Astrocyte of the spinal cord (primary cell): ENCODE results near the gene GEMIN8.

Experiments
- DNase-seq: peaks from one replicate; pipeline ENCODE4 v3.0.0; 2011; ENCODE audit warnings: low read depth, low spot score
- H3K4me3 ChIP-seq: 2 replicates; pipeline ENCODE4 v1.5.1; 2011; ENCODE audit warnings: low read depth, mild to moderate bottlenecking, low read length, moderate library complexity
- in situ Hi-C: cut with HindIII; loops from 2 replicates; pipeline ENCODE4 v1.10.0; 2017; ENCODE audit warnings: low sequenced_read_pairs
- TF ChIP-seq, protein P1 (sequence below): IDR thresholded peaks from 2 replicates; pipeline ENCODE4 v1.5.1; 2012; ENCODE audit warnings: low read depth, mild to moderate bottlenecking, low read length, inconsistent platforms

Gene GEMIN8, protein sequence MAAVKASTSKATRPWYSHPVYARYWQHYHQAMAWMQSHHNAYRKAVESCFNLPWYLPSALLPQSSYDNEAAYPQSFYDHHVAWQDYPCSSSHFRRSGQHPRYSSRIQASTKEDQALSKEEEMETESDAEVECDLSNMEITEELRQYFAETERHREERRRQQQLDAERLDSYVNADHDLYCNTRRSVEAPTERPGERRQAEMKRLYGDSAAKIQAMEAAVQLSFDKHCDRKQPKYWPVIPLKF

DNA sequence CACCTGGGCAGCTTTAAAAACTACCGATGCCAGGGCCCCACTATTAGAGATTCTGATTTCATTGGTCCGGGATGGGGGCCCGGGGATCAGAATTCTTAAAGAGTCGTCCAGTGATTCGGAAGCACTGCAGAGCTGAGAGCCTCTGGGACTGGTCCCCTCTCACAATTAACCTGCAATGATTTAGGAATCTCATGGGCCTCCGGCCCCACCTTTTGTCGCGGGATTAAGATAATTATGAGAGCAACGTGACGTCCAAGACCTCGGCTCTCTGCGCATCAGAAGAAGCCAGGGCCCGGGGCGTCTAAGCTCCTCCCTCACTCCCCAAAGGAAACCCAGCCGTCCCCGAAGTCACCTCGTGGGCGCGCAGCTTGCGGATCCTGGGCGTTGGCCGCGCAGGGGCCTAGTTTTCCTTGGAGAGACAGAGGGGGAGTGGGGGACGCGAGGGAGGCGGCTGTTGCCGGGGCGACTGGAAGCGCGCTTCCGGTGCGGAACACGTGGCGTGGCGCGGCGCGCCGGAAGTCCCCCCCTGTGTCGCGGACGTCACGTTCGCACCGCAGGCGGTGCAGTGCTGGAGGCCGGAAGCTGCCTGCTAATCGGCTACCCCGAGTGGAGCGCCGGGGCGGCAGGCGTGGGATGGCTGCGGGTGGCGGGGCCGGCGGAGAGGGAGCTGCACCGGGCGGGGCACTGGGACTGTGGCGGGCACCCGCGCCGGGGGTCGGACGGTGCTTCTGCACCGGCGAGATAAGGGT is at the start of gene GEMIN8:
Gene GEMIN8, minus strand, starts transcription at position 468 of the 749 bp plus-strand sequence. CDS start 8,414 bp downstream, outside the sequence.
- H3K4me3 ChIP-seq, result peak within 1 kb of the TSS; percentile 62
- TF ChIP-seq, protein P1, sequence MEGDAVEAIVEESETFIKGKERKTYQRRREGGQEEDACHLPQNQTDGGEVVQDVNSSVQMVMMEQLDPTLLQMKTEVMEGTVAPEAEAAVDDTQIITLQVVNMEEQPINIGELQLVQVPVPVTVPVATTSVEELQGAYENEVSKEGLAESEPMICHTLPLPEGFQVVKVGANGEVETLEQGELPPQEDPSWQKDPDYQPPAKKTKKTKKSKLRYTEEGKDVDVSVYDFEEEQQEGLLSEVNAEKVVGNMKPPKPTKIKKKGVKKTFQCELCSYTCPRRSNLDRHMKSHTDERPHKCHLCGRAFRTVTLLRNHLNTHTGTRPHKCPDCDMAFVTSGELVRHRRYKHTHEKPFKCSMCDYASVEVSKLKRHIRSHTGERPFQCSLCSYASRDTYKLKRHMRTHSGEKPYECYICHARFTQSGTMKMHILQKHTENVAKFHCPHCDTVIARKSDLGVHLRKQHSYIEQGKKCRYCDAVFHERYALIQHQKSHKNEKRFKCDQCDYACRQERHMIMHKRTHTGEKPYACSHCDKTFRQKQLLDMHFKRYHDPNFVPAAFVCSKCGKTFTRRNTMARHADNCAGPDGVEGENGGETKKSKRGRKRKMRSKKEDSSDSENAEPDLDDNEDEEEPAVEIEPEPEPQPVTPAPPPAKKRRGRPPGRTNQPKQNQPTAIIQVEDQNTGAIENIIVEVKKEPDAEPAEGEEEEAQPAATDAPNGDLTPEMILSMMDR, result no peak
- in situ Hi-C loops, result no loop called here
- DNase-seq, result peak; percentile 92

DNA sequence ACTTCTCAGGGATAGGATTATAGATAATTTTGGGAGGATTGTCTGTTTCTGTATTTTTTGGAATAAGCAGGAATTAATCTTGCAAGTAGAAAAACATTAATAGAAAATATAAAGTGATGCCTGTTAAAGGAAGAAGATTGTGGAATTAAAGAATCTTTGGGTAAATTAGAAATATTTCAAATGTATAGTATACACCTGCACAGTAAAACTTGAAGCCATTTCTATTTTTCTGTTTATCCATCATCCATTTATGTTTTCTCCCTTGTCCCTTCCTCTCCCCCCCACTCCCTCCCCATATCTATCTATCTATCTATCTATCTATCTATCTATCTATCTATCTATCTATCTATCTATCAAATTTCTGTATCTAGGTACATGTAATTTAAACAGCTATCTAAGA is 46.9 kb upstream of the GEMIN8 start:
- no peak for DNase-seq
- in situ Hi-C loops, result no loop called here
- H3K4me3 ChIP-seq, result no peak overlapping the region
- TF ChIP-seq, protein P1, result no peak

DNA sequence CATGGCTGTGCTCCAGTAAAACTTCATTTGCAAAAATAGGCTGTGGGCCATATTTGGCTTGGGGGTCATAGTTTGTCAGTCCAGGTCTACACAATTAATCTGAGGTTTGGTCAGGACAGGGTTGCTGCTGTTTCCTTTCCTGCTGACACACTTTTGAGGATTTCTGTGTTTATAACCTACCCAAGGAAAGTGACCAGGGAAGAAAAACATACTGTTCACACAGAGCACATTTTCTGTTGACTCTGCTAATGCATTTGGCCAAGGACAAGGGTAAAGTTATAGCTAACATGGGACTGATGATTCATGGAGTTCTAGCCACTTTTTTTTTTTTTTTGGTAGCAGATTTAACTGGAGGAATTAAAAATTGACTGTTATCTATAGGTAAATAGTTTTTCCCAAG is 43.9 kb upstream of the GEMIN8 start:
- peak; percentile 36 for DNase-seq
- H3K4me3 ChIP-seq, result no peak overlapping the region
- in situ Hi-C loops, result no loop called here
- TF ChIP-seq, protein P1, result no peak

DNA sequence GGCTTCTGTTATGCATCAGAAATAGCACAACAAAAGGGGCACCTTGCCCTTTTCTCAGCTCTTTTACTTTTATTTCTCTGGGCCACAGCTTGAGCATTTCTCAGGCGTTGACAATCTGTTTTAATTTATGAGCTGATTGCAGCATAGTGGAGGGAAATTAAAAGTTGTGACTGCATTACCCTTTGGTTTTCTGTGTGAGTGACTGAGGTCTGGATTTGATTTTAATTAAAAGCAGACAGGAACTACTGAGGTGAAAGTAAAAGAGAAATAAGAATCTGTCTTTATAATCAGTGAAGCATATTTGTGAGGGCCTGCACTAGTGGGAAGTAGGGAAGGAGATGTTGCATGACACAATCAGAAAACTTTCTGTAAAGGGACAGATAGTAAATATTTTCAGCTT is 43.4 kb upstream of the GEMIN8 start:
- no peak for DNase-seq
- no peak overlapping the region for H3K4me3 ChIP-seq
- in situ Hi-C loops, result no loop called here
- TF ChIP-seq, protein P1, result no peak

DNA sequence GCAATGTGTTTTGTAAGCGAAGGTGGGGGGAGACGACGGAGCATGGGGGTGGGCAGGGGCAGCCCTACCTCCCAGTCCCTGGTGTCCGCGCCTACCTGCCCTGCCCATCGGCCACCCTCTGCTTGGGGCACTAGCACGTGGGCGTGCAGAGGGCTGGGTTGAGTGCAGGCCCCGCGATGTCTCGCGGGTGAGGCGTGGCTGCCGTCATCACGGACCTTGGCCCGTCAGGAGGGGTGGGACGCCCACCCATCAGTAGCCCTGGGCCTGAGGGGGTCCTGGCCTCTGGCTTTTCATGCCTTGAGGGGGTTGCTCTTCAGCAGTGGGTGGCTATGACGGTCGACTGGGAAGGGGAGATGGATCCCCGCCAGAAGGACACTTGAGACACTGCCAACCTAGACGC is 36.1 kb upstream of the GEMIN8 start:
- in situ Hi-C loops, result no loop called here
- TF ChIP-seq, protein P1, result no peak

DNA sequence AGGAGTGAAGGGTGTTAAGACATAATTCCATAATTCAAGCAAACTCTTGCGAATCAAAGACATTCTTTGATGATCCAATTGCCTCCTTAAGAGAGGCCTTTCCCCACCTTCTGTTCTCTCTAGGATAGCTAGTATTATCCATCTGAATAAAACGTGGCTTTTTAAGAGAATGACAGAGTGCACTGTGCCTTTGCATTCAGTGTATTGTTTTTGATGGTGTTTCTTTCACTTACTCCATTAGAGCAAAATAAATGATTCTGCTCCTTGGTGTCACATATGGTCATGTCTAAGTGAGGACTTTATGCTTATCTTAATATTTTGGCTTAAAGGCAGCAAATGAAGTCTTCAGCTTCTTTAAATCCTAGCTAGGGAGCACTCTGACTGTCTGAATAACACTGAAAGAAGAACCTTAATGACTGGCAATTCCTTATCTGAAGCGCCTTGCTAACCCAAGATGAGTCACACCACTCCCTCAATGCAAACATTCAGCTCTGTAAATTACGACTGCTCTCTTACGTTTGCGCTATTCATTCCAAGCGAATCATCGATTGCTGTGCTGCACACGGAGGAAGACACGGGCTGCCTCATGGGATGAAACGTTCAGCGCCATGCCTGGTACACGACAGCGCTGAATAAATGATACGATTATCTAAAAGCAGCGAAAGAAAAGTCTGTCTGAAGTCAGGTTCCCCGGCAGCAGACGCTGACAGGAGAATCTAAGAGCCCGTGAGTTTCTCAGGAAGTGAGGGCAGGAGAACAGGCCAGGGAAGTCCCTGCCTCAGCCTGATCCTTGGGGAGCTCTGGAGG is 35.1 kb upstream of the GEMIN8 start:
- peak; percentile 17 for DNase-seq
- no peak overlapping the region for H3K4me3 ChIP-seq
- TF ChIP-seq, protein P1, result no peak
- in situ Hi-C loops, result no loop called here

More for the DNA sequence above, 36.1 kb upstream of the GEMIN8 start:
- no peak for DNase-seq
- H3K4me3 ChIP-seq, result no peak overlapping the region
